H1 (cell line): ENCODE measurements around the gene MRPL36. TPM values are rescaled to one million over a fixed set of nuclear protein-coding genes. Genes with fewer than 3 reads are reported as not detected.

Experiments used
- EZH2 ChIP-seq: fragments of 200-600 bp; sonication (generic); IDR thresholded peaks from 2 replicates; pipeline ENCODE4 v1.7.1; 2012; ENCODE audit warnings: low read depth, mild to moderate bottlenecking, moderate library complexity, low read length, inconsistent platforms; ENCODE audit not compliant: severe bottlenecking
- FOSL1 ChIP-seq: IDR thresholded peaks from 2 replicates; pipeline ENCODE4 v1.6.1; 2011; ENCODE audit warnings: mild to moderate bottlenecking, low read depth, low read length, moderate library complexity; ENCODE audit not compliant: insufficient read depth
- PHF8 ChIP-seq: fragments of 200-600 bp; sonication (generic); conservative IDR thresholded peaks from 2 replicates; pipeline ENCODE4 v1.7.1; 2012; ENCODE audit warnings: low read depth, mild to moderate bottlenecking, inconsistent platforms, low read length, moderate library complexity
- polyA plus RNA-seq, 7 experiments: library from polyadenylated mRNA; depleted of rRNA in 3 of 7; stranded (reverse) in 5 of 7; unstranded in 2 of 7; fragments of >200 nt in 5 of 7; fragments of 200-250 nt in 2 of 7; gene quantifications; 1 replicate in 5 of 7; 2 replicates in 1 of 7; 4 replicates in 1 of 7; pipeline versions ENCODE4 v1.2.1 to v1.2.3, GENCODE V29; 2011 to 2013; ENCODE audit warnings: missing spikeins in 2 of 7, mixed read lengths in 2 of 7
- total RNA-seq: library from RNA; stranded (reverse); fragmentation: NEBNext Ultra II Directional; extraction: Animal tissue kit (Norgen Biotek cat#: 25700); gene quantifications from 2 replicates; pipeline ENCODE4 v1.2.1, GENCODE V29; 2021
- TF ChIP-seq, protein P1 (sequence below): IDR thresholded peaks from 2 replicates; pipeline ENCODE4 v1.6.1; 2012; ENCODE audit warnings: inconsistent platforms

MRPL36 gene
- total and polyA plus RNA-seq, 2 of the 8 experiments (the other 6 are each of a cell fraction or from before 2014, with no cell fraction given): 56.3 to 81.5 TPM

DNA sequence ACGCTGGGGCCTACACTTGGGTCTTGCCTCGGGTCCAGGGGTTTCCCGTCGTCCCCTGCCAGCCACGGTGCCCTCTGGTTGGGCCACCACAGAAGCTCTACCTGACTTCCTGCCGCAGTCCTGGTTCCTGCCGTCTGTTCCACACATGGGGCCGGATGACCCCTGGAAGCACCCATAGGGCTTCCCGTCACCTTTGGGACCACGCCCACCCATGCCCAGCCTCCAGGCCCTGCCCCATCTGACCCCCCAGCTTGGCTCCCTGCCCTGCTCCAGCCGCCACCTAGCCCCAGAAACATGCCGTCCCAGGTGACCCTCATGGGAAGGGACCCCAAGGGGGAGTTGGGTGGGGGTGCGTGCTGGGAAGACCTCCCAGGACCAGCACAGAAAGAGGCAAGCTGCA, 13.7 kb downstream of the MRPL36 start (continued):
- TF ChIP-seq EZH2: no peak
- TF ChIP-seq, protein P1, sequence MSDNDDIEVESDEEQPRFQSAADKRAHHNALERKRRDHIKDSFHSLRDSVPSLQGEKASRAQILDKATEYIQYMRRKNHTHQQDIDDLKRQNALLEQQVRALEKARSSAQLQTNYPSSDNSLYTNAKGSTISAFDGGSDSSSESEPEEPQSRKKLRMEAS: no peak
- no peak for TF ChIP-seq FOSL1
- TF ChIP-seq PHF8: no peak
